Fibroblast of skin of left biceps (primary cell): ENCODE measurements around the gene KRTAP10-1.

Experiments
- DNase-seq, 2 experiments: peaks; one replicate each; pipeline ENCODE4 v3.0.0-alpha.2; 2013; ENCODE audit warnings: low read depth in 2 of 2

The KRTAP10-1 gene

GRCh38 chr21:44528634-44528995 lies 11.4 kb downstream of the KRTAP10-1 start:
- DNase-seq = no peak

- DNase-seq = no peak
These were observed 11.9 kb downstream of the KRTAP10-1 start for GRCh38 chr21:44527983-44528633.

- DNase-seq = no peak
These were observed 12.6 kb downstream of the KRTAP10-1 start for GRCh38 chr21:44527156-44527982.

GRCh38 chr21:44526096-44526997 lies 13.6 kb downstream of the KRTAP10-1 start:
- no peak for DNase-seq

- DNase-seq = no peak
These were observed 14.5 kb downstream of the KRTAP10-1 start for GRCh38 chr21:44525391-44526095.

- no peak for DNase-seq
These were observed 15.3 kb downstream of the KRTAP10-1 start for GRCh38 chr21:44524414-44525371.

GRCh38 chr21:44523567-44524413 lies 16.2 kb downstream of the KRTAP10-1 start:
- DNase-seq = no peak

GRCh38 chr21:44522753-44523204 lies 17.2 kb downstream of the KRTAP10-1 start:
- DNase-seq = no peak

GRCh38 chr21:44521928-44522752 lies 17.9 kb downstream of the KRTAP10-1 start:
- DNase-seq = no peak

GRCh38 chr21:44521301-44521927 lies 18.6 kb downstream of the KRTAP10-1 start:
- no peak for DNase-seq

- DNase-seq = no peak
These were observed 19.4 kb downstream of the KRTAP10-1 start for GRCh38 chr21:44520326-44521300.

- no peak for DNase-seq
These were observed 20.4 kb downstream of the KRTAP10-1 start for GRCh38 chr21:44519346-44520325.

GRCh38 chr21:44518686-44519085 lies 21.3 kb downstream of the KRTAP10-1 start:
- no peak for DNase-seq

GRCh38 chr21:44517175-44517899 lies 22.7 kb downstream of the KRTAP10-1 start:
- no peak for DNase-seq

- DNase-seq = no peak
These were observed 23.2 kb downstream of the KRTAP10-1 start for GRCh38 chr21:44516828-44517174.
